GM19240 (cell line): ENCODE measurements around the gene FCRL4.
A peak's percentile ranks its signal among the peaks of the same experiment; 100 is the strongest.

ENCODE experiments used
- DNase-seq: peaks from one replicate; pipeline ENCODE4 v3.0.0; 2011; ENCODE audit warnings: low spot score; ENCODE audit not compliant: insufficient read length

FCRL4 gene

GRCh38 chr1:157597959-157598667, at the start of gene FCRL4:
TSS of gene FCRL4 (minus strand) at chr1:157598085. CDS start at chr1:157597944, 141 bp downstream.
- DNase-seq = no peak

- DNase-seq = no peak
These were observed 48.3 kb upstream of the FCRL4 start for GRCh38 chr1:157646144-157646543.

- DNase-seq = no peak
These were observed 43.3 kb upstream of the FCRL4 start for GRCh38 chr1:157641177-157641576.

DNA sequence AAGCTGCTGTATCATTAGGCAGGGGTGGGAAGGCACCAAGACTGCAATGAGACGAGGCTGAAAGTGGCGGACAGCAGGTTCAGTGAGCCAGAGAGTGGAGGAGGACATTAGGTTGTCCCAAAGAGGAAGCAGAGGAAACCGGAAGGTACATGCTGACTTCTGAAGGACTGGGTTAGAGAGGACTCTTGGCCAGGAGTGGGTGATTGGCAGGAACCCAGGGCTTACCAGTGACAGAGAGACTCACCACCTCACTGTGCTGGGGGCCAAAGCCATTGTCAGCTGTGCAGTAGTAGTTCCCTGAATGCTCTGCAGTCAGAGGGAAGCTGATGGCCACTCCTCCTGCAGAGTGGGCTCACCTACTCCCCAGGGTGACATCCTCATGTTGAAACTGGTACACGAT, 41.9 kb upstream of the FCRL4 start:
- DNase-seq = no peak

DNA sequence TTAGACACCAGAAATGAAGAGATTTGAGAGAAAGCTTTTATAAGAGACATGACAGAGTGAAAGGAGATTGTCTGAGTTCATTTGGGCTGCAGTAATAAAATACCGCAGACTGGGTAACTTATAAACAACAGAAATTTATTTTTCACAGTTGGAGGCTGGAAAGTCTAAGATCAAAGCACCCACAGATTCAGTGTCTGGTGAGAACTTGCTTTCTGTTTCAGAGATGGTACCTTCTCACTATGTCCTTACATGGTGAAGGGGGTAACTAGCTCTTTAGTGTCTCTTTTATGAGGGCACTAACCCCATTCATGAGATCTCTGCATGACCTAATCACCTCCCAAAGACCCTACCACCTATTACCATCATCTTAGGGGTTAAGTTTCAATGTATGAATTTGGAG, 30.9 kb upstream of the FCRL4 start:
- DNase-seq = no peak

- DNase-seq = peak; percentile 12
These were observed 28.2 kb upstream of the FCRL4 start for GRCh38 chr1:157626099-157626498.

DNA sequence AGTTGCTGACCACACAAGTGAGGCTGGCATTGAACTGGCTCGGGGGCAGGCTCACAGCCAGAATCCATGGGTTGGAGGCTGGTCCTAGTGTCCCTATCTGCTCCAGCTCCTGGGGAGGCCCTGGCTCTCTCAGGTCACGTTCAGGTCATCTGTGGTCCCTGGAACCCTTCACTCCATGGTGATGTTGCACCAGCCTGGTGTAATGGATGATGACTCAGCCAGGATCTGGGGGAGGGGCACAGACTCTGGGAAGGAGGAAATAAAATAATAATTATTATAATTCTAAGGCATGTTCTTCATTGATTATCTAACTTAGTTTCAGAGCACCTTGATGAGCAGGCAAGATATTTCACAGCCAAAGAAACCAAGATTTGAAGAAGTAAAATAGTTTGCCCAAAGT, 26.6 kb upstream of the FCRL4 start:
- no peak for DNase-seq

DNA sequence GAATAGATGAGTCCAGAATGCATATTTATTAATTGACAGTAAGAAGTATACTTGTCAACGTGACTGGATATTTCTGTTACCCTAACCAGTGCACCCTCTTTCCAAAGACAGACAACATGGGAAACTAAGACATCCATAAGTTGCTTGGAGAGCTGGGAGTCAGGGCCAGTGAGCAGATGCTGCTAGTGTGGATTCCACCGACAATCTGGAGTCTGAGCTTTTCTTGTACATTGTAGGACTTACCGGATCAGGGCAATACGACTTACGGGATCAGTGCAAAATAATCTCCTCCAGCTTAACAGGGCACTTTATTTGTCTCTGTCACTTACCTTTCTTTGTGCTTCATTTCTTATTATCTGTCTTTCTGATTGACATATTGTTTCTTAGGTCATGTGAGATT, 24.6 kb upstream of the FCRL4 start:
- no peak for DNase-seq

- no peak for DNase-seq
These were observed 20.3 kb upstream of the FCRL4 start for GRCh38 chr1:157618190-157618589.

DNA sequence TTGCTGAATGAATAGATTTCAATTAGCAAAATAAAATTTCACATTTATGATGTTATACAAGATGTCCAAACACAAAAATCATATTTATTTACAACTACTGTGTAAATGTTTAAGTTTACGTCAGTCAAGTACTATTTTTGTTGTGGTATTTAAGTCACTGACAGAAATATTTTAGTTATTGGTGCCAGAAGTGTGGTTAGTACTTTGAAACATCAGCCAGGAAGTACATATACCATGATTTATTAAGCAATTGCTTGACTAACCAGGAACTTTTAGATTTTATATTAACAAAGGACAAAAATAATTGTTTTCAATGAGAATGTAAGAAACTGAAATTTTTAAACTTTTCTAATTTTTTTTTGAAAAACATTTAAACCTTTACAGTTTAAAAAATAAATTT, 2.4 kb upstream of the FCRL4 start:
- DNase-seq = no peak

GRCh38 chr1:157596384-157596783, 1.5 kb downstream of the FCRL4 start:
- DNase-seq = no peak

GRCh38 chr1:157595356-157595755, 2.5 kb downstream of the FCRL4 start:
- peak; percentile 52 for DNase-seq

GRCh38 chr1:157585984-157586383, 11.9 kb downstream of the FCRL4 start:
- no peak for DNase-seq

DNA sequence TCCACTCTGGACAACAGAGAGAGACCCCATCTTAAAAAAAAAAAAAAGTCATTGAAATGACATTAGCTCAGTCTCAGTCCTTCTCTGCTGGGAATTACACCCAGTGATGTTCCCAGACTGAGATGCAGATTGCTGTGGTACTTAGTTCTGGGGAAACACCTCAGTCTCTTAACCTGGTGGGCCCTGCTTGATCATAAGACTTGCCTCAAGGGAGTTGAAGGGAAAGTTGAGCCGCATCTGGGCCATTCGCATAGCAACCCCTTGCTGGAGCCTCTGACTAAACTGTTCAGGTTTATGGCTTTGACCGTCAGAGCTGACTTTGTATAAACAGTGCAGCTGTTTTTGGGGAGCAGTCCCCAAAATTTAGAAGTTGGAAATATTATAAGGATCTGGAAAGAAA, 13.4 kb downstream of the FCRL4 start:
- no peak for DNase-seq

DNA sequence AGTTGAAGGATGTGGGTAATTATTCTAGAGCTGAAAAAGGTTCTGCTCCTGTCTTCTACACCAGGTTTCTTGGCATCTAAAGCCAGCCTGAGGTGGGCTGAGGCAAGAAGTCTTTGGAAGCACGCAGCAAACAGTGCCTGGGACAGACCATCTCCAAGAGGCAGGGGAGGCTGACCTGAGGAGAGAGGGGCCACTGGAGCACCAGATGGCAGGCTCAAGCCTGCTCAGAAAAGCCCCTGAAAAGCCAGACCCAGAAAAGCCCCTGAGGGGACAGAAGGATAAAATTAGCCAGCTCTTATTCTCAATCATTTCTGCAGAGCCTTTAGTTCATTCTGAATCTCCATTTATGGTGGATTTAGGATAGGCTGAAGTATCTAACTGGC, 17.1 kb downstream of the FCRL4 start:
- DNase-seq = no peak

GRCh38 chr1:157580179-157580827, 17.6 kb downstream of the FCRL4 start:
- DNase-seq = no peak

DNA sequence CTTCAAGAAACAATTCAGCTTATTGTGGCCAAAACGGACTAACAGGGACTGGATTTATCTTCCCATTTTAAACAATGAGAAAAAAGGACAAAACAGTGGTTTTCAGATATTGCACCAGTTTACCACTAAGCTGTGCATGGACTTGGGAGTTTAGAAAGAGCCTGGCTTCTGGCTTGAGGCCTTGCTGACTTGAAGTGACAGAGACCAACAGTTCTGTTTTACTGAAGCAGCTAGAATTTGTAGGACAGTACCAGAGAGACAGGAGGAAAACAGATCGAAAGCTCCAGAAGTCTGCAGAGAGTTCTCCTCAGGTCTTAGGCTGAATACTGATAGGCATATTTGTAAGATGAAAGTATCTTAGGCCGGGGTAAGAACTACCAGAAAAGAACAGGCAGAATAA, 20.5 kb downstream of the FCRL4 start:
- DNase-seq = no peak

- DNase-seq = no peak
These were observed 22.1 kb downstream of the FCRL4 start for GRCh38 chr1:157575744-157576143.

DNA sequence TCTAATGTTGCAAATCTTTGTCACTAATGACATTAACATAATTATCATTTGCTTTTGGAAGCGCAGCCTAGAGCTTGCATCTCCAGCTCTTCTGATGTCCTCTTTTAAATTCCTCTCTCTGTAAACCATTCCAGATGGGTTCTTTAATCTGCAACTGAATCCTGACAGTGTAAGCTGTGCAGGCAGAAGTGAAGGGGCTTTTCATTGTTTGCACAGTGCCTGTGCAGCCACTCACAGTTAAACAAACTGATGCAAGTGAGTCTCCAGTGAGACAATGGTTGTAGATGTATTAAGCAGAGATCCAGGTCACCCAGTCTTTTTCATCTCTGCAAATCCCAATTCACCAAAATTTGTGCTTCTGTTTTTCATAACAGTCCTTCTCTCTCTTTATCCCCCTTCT, 23.0 kb downstream of the FCRL4 start:
- DNase-seq = no peak

DNA sequence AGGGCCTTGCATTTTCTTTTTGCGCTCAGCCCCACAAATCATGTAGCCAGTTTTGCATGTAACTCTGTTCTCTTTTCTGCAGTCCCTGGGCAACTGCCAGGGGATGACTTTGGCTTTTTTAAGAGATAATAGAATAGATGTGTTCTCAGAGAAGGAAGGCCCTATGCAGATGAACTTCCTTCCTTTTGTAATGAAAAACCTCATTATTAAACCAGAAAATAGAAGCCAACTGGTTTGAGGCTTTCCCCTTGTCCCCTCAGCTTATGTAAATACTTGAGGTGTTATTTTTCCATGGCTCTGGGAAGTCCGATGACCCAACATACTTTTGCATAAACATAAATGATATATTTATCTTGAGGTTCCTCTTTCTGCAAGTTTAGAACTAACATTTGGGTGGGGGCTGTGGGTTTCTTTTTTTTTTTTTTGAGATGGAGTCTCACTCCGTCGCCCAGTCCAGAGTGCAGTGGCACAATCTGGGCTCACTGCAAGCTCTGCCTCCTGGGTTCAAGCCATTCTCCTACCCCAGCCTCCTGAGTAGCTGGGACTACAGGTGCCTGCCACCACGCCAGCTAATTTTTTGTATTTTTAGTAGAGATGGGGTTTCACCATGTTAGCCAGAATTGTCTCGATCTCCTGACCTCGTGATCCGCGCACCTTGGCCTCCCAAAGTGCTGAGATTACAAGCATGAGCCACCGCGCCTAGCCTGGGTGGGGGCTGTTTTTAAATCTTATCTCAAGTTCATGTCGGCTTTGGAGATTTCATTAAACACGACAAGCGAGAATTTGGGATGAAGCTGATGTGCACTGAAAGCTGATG, 31.2 kb downstream of the FCRL4 start:
- DNase-seq = no peak

DNA sequence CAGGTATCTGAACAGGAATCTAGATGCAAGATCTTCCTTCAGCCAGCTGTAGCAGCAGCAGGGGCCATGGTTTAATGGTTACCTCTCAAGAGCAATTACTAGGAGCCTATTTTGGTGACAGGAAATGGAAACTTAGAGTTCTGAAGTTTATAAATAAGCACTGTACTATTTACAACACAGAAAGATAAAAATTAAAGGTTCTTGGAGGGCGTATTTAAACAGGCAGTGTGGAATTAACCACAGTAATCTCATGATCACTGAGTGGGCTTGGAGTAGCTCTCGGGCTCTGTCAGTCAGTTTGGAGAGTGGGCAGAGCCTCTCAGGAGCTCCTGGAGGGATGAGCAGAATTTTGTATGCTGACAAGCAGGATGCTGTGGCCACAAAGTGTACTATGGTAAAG, 35.4 kb downstream of the FCRL4 start:
- DNase-seq = no peak

DNA sequence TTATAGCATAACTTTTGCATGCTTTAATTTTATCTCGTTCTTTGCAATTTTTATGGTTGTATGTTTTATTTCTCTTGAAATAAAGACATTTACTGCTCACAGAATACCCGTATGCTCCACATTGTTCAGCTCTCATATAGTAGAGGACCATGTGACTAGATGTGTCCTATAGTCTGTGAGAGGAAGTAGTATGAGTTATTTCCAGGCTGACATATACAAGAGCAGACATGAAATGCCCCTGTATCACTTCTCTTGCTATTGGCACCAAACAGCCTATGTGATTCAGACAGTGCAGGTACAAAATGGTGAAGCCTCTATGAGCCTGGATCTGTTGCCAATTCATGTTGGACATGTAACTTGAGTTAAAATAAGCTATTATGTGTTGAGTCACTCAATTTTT, 39.8 kb downstream of the FCRL4 start:
- no peak for DNase-seq
